LHCN-M2 (cell line): ENCODE data around the gene DOCK4. TPM values are rescaled to one million over a fixed set of nuclear protein-coding genes. Genes with fewer than 3 reads are reported as not detected.

Experiments used
- DNase-seq: peaks from one replicate; pipeline ENCODE4 v3.0.0-alpha.2; 2012; ENCODE audit warnings: low read depth
- total RNA-seq: library from RNA; depleted of rRNA; stranded (reverse); fragments of >200 nt; gene quantifications from 2 replicates; pipeline ENCODE4 v1.2.3, GENCODE V29; 2014

The DOCK4 gene
- total RNA-seq, 1 experiment from 2014 or later, result 6.3 TPM

- no peak for DNase-seq
Observed at GRCh38 chr7:112190120-112190519, 16.1 kb downstream of the DOCK4 start.

GRCh38 chr7:112189691-112190090 is 16.5 kb downstream of the DOCK4 start:
- no peak for DNase-seq

- no peak for DNase-seq
Observed at GRCh38 chr7:112188257-112188656, 17.9 kb downstream of the DOCK4 start.

- DNase-seq, result no peak
Observed at GRCh38 chr7:112186300-112186699, 19.9 kb downstream of the DOCK4 start.

- DNase-seq, result no peak
Observed at GRCh38 chr7:112185005-112185834, 21.0 kb downstream of the DOCK4 start.

- no peak for DNase-seq
Observed at GRCh38 chr7:112184455-112184854, 21.7 kb downstream of the DOCK4 start.

- no peak for DNase-seq
Observed at GRCh38 chr7:112183266-112183665, 22.9 kb downstream of the DOCK4 start.

GRCh38 chr7:112182749-112183148 is 23.4 kb downstream of the DOCK4 start:
- no peak for DNase-seq

- DNase-seq, result no peak
Observed at GRCh38 chr7:112180223-112180622, 26.0 kb downstream of the DOCK4 start.

- no peak for DNase-seq
Observed at GRCh38 chr7:112176693-112177415, 29.3 kb downstream of the DOCK4 start.

- peak; percentile 19 for DNase-seq
Observed at GRCh38 chr7:112176241-112176640, 30.0 kb downstream of the DOCK4 start.

- DNase-seq, result no peak
Observed at GRCh38 chr7:112174192-112174591, 32.0 kb downstream of the DOCK4 start.

GRCh38 chr7:112173568-112173905 is 32.7 kb downstream of the DOCK4 start:
- no peak for DNase-seq

- DNase-seq, result peak; percentile 65
Observed at GRCh38 chr7:112172870-112173567, 33.2 kb downstream of the DOCK4 start.

- DNase-seq, result no peak
Observed at GRCh38 chr7:112171673-112172072, 34.5 kb downstream of the DOCK4 start.

- DNase-seq, result no peak
Observed at GRCh38 chr7:112168915-112169314, 37.3 kb downstream of the DOCK4 start.

GRCh38 chr7:112167147-112167546 is 39.1 kb downstream of the DOCK4 start:
- peak; percentile 73 for DNase-seq

- no peak for DNase-seq
Observed at GRCh38 chr7:112162784-112163506, 43.3 kb downstream of the DOCK4 start.

GRCh38 chr7:112162142-112162766 is 43.9 kb downstream of the DOCK4 start:
- DNase-seq, result peak; percentile 49

GRCh38 chr7:112161253-112162141 is 44.7 kb downstream of the DOCK4 start:
- DNase-seq, result no peak
